Fibroblast of lung (primary cell): Measurements from ENCODE around the gene RALGPS2.

ENCODE experiments used
- CTCF ChIP-seq, 2 donors: IDR thresholded peaks in 1 of 2; conservative IDR thresholded peaks in 1 of 2; 1 replicate in 1 of 2; 2 replicates in 1 of 2; pipeline ENCODE4 v1.5.1; 2011 to 2012; ENCODE audit warnings: low read length in 2 of 2, control low read depth in 1 of 2, inconsistent platforms in 1 of 2, low read depth in 1 of 2, mild to moderate bottlenecking in 1 of 2
- EZH2 ChIP-seq: IDR thresholded peaks from 2 replicates; pipeline ENCODE4 v1.5.1; 2012; ENCODE audit warnings: low read length, control low read depth, mild to moderate bottlenecking; ENCODE audit errors: missing control alignments

- TF ChIP-seq CTCF (conservative IDR thresholded peaks at IDR 0.05 in 1 of 2, IDR thresholded peaks at IDR 0.05 in 1 of 2; ENCODE audit: low read depth in 1 of 2, low read length in 2 of 2) = no peak
- no peak for TF ChIP-seq EZH2
These were observed 203.0 kb downstream of the RALGPS2 start for GRCh38 chr1:178928041-178928440.
